Measurements from ENCODE around the gene SYNGR1. TPM values are rescaled to one million over a fixed set of nuclear protein-coding genes. Genes with fewer than 3 reads are reported as not detected.

SYNGR1 gene
- polyA plus RNA-seq, 2 of the 4 experiments (the other 2 are of a cell fraction) = 6.7 to 14.5 TPM

GRCh38 chr22:39431216-39431801, 81.5 kb downstream of the SYNGR1 start:
- no peaks in the 10 kb centered on the region for H3K9me3 ChIP-seq
- 90% methylated on average over 5 of the region's 11 CpGs for WGBS (ENCODE audit: missing lambda C conversion rate)
- H3K4me1 ChIP-seq = no peaks in the 10 kb centered on the region
- no peak for TF ChIP-seq TFCP2L1 (CRISPR knock-in tag; IDR thresholded peaks at IDR 0.05)
- TF ChIP-seq ZSCAN20 (CRISPR knock-in tag; IDR thresholded peaks at IDR 0.05) = no peak
- ChIA-PET POLR2A (interaction anchor here (0.6 kb wide), 1 partner anchor 111 kb away, joined by 5 read pairs; no protein-coding TSS in a partner anchor), CTCF (no interaction called here)
- H3K4me2 ChIP-seq = no peak overlapping the region
- no peak overlapping the region for H3K27ac ChIP-seq
- H3K4me3 ChIP-seq = no peak overlapping the region
- DNase-seq (ENCODE audit: low read depth in 1 of 2, low spot score in 1 of 2) (no peak), ATAC-seq (no peak), FAIRE-seq (no peak)

DNA sequence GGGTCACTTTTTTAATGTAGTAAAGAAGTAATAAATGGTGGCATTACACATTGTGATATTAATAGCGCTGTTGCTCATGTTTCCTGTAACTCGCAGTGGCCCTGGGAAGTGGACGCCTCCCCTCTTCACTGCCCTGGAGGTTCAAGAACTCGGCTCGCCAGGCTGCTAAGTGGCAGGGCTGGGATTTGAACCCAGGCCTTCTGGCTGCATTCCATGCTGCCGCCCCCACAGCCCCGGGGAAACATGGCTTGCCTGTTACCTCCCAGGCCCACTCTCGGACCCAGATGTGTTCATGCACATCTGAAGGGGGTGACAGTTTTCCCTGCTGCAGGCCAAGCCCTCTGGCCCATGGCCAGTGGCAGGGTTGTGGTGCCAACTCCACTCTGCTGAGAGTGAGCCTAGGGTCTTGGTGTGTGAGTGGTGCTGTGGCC, 82.0 kb downstream of the SYNGR1 start:
- WGBS (ENCODE audit: missing lambda C conversion rate) = 82% methylated on average over 5 of the region's 8 CpGs
- H3K9me3 ChIP-seq = no peaks in the 10 kb centered on the region
- no peak for FAIRE-seq
- ChIA-PET CTCF (no interaction called here), POLR2A (no interaction called here)
- no peak overlapping the region for H3K4me3 ChIP-seq
- ATAC-seq = no peak
- DNase-seq (ENCODE audit: low read depth in 1 of 2, low spot score in 1 of 2) = no peak
- H3K27ac ChIP-seq = no peak overlapping the region
- H3K4me1 ChIP-seq = 0 out of 3 replicates have a peak, but pooled peaks cover 1% of the 10 kb centered on the region
- TF ChIP-seq REST (IDR thresholded peaks at IDR 0.05) (no peak), ESRRA (IDR thresholded peaks at IDR 0.05; ENCODE audit: borderline replicate concordance, low read length) (no peak), NPAS2 (CRISPR knock-in tag; IDR thresholded peaks at IDR 0.05; ENCODE audit: borderline replicate concordance) (no peak), POLR2A (IDR thresholded peaks at IDR 0.05; ENCODE audit: low read length) (no peak), ZSCAN20 (CRISPR knock-in tag; IDR thresholded peaks at IDR 0.05) (no peak), FOSL2 (IDR thresholded peaks at IDR 0.05) (no peak), FOSL2 (CRISPR knock-in tag; IDR thresholded peaks at IDR 0.05) (no peak), TFCP2L1 (CRISPR knock-in tag; IDR thresholded peaks at IDR 0.05) (no peak), EHF (CRISPR knock-in tag; IDR thresholded peaks at IDR 0.05) (no peak), RFX5 (IDR thresholded peaks at IDR 0.05) (no peak), ELK1 (IDR thresholded peaks at IDR 0.05; ENCODE audit: low read depth, low read length) (no peak), MAFK (IDR thresholded peaks at IDR 0.05; ENCODE audit: partially characterized antibody) (no peak), USF2 (IDR thresholded peaks at IDR 0.05) (no peak)
- TF ChIP-seq, protein P1, sequence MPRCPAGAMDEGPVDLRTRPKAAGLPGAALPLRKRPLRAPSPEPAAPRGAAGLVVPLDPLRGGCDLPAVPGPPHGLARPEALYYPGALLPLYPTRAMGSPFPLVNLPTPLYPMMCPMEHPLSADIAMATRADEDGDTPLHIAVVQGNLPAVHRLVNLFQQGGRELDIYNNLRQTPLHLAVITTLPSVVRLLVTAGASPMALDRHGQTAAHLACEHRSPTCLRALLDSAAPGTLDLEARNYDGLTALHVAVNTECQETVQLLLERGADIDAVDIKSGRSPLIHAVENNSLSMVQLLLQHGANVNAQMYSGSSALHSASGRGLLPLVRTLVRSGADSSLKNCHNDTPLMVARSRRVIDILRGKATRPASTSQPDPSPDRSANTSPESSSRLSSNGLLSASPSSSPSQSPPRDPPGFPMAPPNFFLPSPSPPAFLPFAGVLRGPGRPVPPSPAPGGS (IDR thresholded peaks at IDR 0.05) = no peak
- TF ChIP-seq, protein P2, sequence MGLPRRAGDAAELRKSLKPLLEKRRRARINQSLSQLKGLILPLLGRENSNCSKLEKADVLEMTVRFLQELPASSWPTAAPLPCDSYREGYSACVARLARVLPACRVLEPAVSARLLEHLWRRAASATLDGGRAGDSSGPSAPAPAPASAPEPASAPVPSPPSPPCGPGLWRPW (IDR thresholded peaks at IDR 0.05) = no peak
- H3K4me2 ChIP-seq = no peak overlapping the region

GRCh38 chr22:39432361-39432811, 82.6 kb downstream of the SYNGR1 start:
- H3K4me3 ChIP-seq = no peak overlapping the region
- ATAC-seq (no peak), DNase-seq (ENCODE audit: low read depth in 1 of 2, low spot score in 1 of 2) (no peak), FAIRE-seq (no peak)
- H3K4me1 ChIP-seq = 0 out of 3 replicates have a peak, but pooled peaks cover 4% of the 10 kb centered on the region
- no peaks in the 10 kb centered on the region for H3K9me3 ChIP-seq
- ChIA-PET CTCF (no interaction called here), POLR2A (no interaction called here)
- H3K4me2 ChIP-seq = no peak overlapping the region
- TF ChIP-seq E2F6 (IDR thresholded peaks at IDR 0.05; ENCODE audit: borderline replicate concordance, low read depth) (no peak), KDM5A (IDR thresholded peaks at IDR 0.05) (no peak), FOSL2 (IDR thresholded peaks at IDR 0.05) (no peak), FOSL2 (CRISPR knock-in tag; IDR thresholded peaks at IDR 0.05) (no peak), ELK1 (IDR thresholded peaks at IDR 0.05; ENCODE audit: low read depth, low read length) (no peak), HMGXB4 (CRISPR knock-in tag; IDR thresholded peaks at IDR 0.05; ENCODE audit: borderline replicate concordance) (no peak), CEBPB (IDR thresholded peaks at IDR 0.05) (no peak), ZNF302 (CRISPR knock-in tag; IDR thresholded peaks at IDR 0.05) (no peak), CBX8 (IDR thresholded peaks at IDR 0.05) (no peak)
- no peak overlapping the region for H3K27ac ChIP-seq
- 94% methylated on average over 6 of the region's 10 CpGs for WGBS (ENCODE audit: missing lambda C conversion rate)

Data from A549 (cell line).